Measurements from ENCODE around the gene ALPG.
A peak's percentile ranks its signal among the peaks of the same experiment; 100 is the strongest.
"Not testable (repeated sequence)": the region's sequence is repeated elsewhere in the genome, so short reads cannot be mapped to it uniquely, and the experiment has no call there.

Gene ALPG

GRCh38 chr2:232440220-232441018, 33.8 kb downstream of the ALPG start:
- DNase-seq (ENCODE audit: low read depth) = peak; percentile 82

- DNase-seq (ENCODE audit: low read depth) = no peak
These were observed 34.6 kb downstream of the ALPG start for GRCh38 chr2:232441147-232441651.

GRCh38 chr2:232441922-232442321, 35.3 kb downstream of the ALPG start:
- not testable (repeated sequence) for DNase-seq (ENCODE audit: low read depth)

DNA sequence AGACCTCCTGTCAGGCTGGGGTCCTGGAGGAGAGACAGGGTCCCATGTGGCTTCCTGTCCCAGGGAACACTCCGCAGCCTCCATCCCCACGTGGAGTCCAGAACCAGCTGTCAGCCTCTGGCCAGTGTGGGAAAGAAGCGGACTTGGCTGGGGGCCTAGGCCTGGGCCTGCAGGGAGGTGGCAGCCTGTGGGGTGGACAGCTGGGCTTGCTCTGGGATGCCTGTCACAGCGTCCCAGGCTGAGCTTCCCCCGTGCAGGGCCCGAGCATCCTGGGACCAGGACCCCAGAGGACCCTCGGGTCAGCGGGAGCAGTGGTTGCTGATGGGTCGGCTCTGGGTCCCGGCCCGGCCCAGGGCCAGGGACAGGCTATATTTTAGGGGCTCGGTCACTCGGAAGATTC, 35.8 kb downstream of the ALPG start:
- not testable (repeated sequence) for DNase-seq (ENCODE audit: low read depth)

- DNase-seq (ENCODE audit: low read depth) = not testable (repeated sequence)
These were observed 36.4 kb downstream of the ALPG start for GRCh38 chr2:232443047-232443446.

- DNase-seq (ENCODE audit: low read depth) = not testable (repeated sequence)
These were observed 37.2 kb downstream of the ALPG start for GRCh38 chr2:232443669-232444408.

- peak; percentile 41 for DNase-seq (ENCODE audit: low read depth)
These were observed 37.9 kb downstream of the ALPG start for GRCh38 chr2:232444409-232445148.

DNA sequence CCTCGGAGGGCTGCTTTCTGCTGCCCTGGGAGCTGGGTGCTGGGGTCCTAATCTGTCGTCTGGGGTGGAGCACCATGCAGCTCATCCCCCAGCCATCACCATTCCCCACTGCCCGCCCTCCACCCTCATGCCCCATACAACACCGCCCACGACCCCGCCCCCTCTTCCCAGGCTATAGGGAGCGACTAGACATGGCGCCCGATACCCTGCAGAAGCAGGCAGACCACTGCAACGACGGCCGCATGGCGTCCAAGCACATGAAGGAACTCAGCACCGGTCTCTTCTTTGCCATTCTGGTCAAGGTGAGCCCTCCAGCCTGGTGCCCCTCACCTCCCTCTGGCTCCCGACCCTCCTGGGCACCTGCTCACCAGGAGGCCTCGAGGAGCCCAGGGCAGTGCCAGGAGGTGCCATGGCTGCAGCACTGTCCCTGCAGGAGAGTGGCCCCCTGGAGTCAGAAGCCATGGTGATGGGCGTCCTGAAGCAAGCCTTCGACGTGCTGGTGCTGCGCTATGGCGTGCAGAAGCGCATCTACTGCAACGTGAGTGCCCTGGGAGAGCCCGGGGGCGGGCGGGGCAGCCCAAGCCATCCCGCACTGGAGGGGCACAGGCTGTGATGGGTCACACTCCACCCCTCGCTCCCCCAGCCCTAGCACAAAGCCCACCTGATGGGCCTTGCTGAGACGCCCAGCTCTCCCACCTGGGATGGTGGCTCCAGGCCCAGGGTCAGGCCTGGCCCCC, 38.7 kb downstream of the ALPG start:
- DNase-seq (ENCODE audit: low read depth) = not testable (repeated sequence)

GRCh38 chr2:232446266-232446777, 39.7 kb downstream of the ALPG start:
- not testable (repeated sequence) for DNase-seq (ENCODE audit: low read depth)

DNA sequence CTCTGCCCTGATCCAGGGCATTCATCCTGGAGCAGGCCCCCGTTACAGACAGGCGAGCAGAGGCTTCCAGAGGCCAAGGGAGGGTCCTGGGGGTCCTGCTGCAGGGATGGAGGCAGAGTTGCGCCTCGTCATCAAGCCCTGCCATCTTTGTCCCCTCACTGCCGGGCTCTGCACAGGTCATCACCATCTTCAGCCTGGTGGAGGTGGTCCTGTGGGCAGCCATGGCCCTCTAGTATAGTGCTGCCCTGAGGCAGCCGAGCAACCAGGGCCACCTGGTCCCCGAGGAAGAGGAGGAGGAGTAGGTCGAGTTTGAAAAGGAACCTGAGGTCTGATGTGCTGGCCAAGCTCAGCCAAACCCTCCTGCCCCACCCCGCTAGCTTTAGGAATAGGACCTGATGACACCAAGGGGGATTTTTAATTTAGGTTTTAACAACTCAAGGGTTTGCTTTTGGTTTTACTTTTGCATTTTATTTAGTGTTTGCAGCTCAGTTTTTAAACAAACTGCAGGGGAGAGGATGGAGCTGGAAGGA, 40.5 kb downstream of the ALPG start:
- DNase-seq (ENCODE audit: low read depth) = no peak

- DNase-seq (ENCODE audit: low read depth) = no peak
These were observed 41.1 kb downstream of the ALPG start for GRCh38 chr2:232447638-232448303.

DNA sequence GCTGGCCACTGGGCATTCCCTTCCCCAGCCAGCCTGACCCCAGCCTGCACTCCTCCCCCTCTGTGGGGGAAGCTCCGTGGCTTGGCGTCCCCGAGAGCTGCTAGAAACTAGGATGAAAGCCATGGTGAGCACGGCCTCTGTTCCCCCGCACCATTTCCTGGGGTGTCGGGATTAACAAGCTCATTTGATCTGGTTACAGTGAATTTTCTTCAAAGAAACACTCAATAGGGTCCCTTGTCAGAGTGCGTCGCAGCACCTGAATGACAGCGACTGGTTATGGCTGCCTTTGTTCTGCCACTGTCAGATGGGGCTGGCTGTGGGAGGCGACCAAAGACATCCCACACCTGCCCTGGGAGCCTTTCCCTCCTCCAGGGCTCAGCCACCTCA, 41.7 kb downstream of the ALPG start:
- DNase-seq (ENCODE audit: low read depth) = no peak

GRCh38 chr2:232449964-232450363, 43.3 kb downstream of the ALPG start:
- DNase-seq (ENCODE audit: low read depth) = no peak

GRCh38 chr2:232451645-232452044, 45.0 kb downstream of the ALPG start:
- DNase-seq (ENCODE audit: low read depth) = not testable (repeated sequence)

GRCh38 chr2:232454630-232455029, 48.0 kb downstream of the ALPG start:
- no peak for DNase-seq (ENCODE audit: low read depth)

GRCh38 chr2:232455426-232456255, 49.0 kb downstream of the ALPG start, which contains the start of gene ALPI:
TSS of gene ALPI (plus strand) at chr2:232456153. CDS start at chr2:232456200, 47 bp downstream.
- DNase-seq (ENCODE audit: low read depth) = no peak

- DNase-seq (ENCODE audit: low read depth) = no peak
These were observed 49.9 kb downstream of the ALPG start for GRCh38 chr2:232456296-232457120.

GRCh38 chr2:232457121-232458011, 50.7 kb downstream of the ALPG start:
- DNase-seq (ENCODE audit: low read depth) = no peak

All from activated T-cell treated with anti-CD3 and anti-CD28 coated beads for 1 hour (primary cell).